GM23338 (cell line): Measurements from ENCODE around the gene MATN1. TPM values are rescaled to one million over a fixed set of nuclear protein-coding genes. Genes with fewer than 3 reads are reported as not detected.

Experiments used
- ATAC-seq: fragments of 200-7000 bp; cut with Tn5 transposase; 3 replicates; pipeline ENCODE4 v1.9.1; 2020
- DNase-seq: peaks from one replicate; pipeline ENCODE4 v3.0.0-alpha.2; 2015; ENCODE audit warnings: low spot score
- H2AFZ ChIP-seq: fragments of 200-600 bp; sonication (generic); 2 replicates; pipeline ENCODE4 v1.8.0; 2016; ENCODE audit warnings: antibody characterized with exemption, mild to moderate bottlenecking, moderate library complexity
- H3F3A ChIP-seq: fragments of 200-600 bp; sonication (generic); replicated peaks from 2 replicates; pipeline ENCODE4 v1.8.0; 2017; ENCODE audit warnings: antibody characterized with exemption, mixed run types, low read depth
- H3K27ac ChIP-seq: fragments of 200-600 bp; sonication (generic); 2 replicates; pipeline ENCODE4 v1.6.1; 2016; ENCODE audit warnings: low read depth
- H3K27me3 ChIP-seq: fragments of 200-600 bp; sonication (generic); 2 replicates; pipeline ENCODE4 v1.8.0; 2016; ENCODE audit warnings: mild to moderate bottlenecking, mixed run types, moderate library complexity; ENCODE audit not compliant: insufficient read depth
- H3K36me3 ChIP-seq: fragments of 200-600 bp; sonication (generic); 2 replicates; pipeline ENCODE4 v1.8.0; 2016; ENCODE audit warnings: mild to moderate bottlenecking; ENCODE audit not compliant: insufficient read depth
- H3K4me1 ChIP-seq: fragments of 200-600 bp; sonication (generic); 2 replicates; pipeline ENCODE4 v1.8.0; 2016; ENCODE audit warnings: mild to moderate bottlenecking, moderate library complexity; ENCODE audit not compliant: insufficient read depth
- H3K4me2 ChIP-seq: fragments of 200-600 bp; sonication (generic); 2 replicates; pipeline ENCODE4 v1.7.1; 2017; ENCODE audit warnings: mixed run types
- H3K4me3 ChIP-seq: fragments of 200-600 bp; sonication (generic); 2 replicates; pipeline ENCODE4 v1.6.1; 2016; ENCODE audit warnings: mixed run types
- H3K79me2 ChIP-seq: fragments of 200-600 bp; sonication (generic); replicated peaks from 2 replicates; pipeline ENCODE4 v1.8.0; 2017; ENCODE audit warnings: mild to moderate bottlenecking; ENCODE audit not compliant: insufficient read depth
- H3K9me2 ChIP-seq: fragments of 200-600 bp; sonication (generic); 2 replicates; pipeline ENCODE4 v1.8.0; 2017; ENCODE audit not compliant: insufficient read depth
- H4K20me1 ChIP-seq: fragments of 200-600 bp; sonication (generic); replicated peaks from 2 replicates; pipeline ENCODE4 v1.8.0; 2017; ENCODE audit warnings: mild to moderate bottlenecking; ENCODE audit not compliant: insufficient read depth
- H3K27ac Mint-ChIP-seq: 2 replicates; pipeline ENCODE4 v1.8.0; 2020; ENCODE audit warnings: inconsistent platforms, mild to moderate bottlenecking, moderate library complexity, mixed read lengths
- H3K27me3 Mint-ChIP-seq: 3 replicates; pipeline ENCODE4 v1.8.0; 2022; ENCODE audit warnings: low read depth, mild to moderate bottlenecking, moderate library complexity, mixed read lengths, inconsistent platforms; ENCODE audit not compliant: insufficient read depth, poor library complexity
- H3K36me3 Mint-ChIP-seq: 3 replicates; pipeline ENCODE4 v1.8.0; 2021; ENCODE audit warnings: low read depth, mild to moderate bottlenecking, inconsistent platforms, moderate library complexity, mixed read lengths
- H3K4me1 Mint-ChIP-seq: 3 replicates; pipeline ENCODE4 v1.8.0; 2020; ENCODE audit warnings: mild to moderate bottlenecking, inconsistent platforms, mixed read lengths
- H3K4me3 Mint-ChIP-seq: 3 replicates; pipeline ENCODE4 v1.8.0; 2021; ENCODE audit warnings: moderate library complexity, mild to moderate bottlenecking, inconsistent platforms, mixed read lengths
- H3K9me3 Mint-ChIP-seq: 3 replicates; pipeline ENCODE4 v1.8.0; 2020; ENCODE audit warnings: moderate library complexity, mild to moderate bottlenecking, inconsistent platforms, mixed read lengths
- CREB1 ChIP-seq: fragments of 250-450 bp; sonication (Bioruptor Pico); IDR thresholded peaks from 2 replicates; pipeline ENCODE4 v1.5.0; 2020; ENCODE audit warnings: low read depth, mild to moderate bottlenecking, moderate library complexity
- CTCF ChIP-seq, 2 experiments: fragments of 200-600 bp in 1 of 2; sonication (generic) in 1 of 2; conservative IDR thresholded peaks; 2 replicates each; pipeline versions ENCODE4 v1.5.1 to v1.6.1; 2016 to 2017; ENCODE audit warnings: antibody characterized with exemption in 2 of 2, low read depth in 2 of 2, mild to moderate bottlenecking in 2 of 2, moderate library complexity in 1 of 2
- EZH2 ChIP-seq: fragments of 200-600 bp; sonication (generic); IDR thresholded peaks from one replicate; pipeline ENCODE4 v1.8.0; 2017; ENCODE audit warnings: antibody characterized with exemption, mild to moderate bottlenecking, low read depth; ENCODE audit not compliant: unreplicated experiment
- EZH2phosphoT487 ChIP-seq: fragments of 200-600 bp; sonication (generic); IDR thresholded peaks from one replicate; pipeline ENCODE4 v1.8.1; 2018; ENCODE audit warnings: antibody characterized with exemption; ENCODE audit not compliant: unreplicated experiment
- JUNB ChIP-seq: IDR thresholded peaks from one replicate; pipeline ENCODE4 v1.6.1; 2016; ENCODE audit warnings: antibody characterized with exemption; ENCODE audit not compliant: unreplicated experiment
- STAT1 ChIP-seq: IDR thresholded peaks from one replicate; pipeline ENCODE4 v1.6.1; 2016; ENCODE audit warnings: antibody characterized with exemption; ENCODE audit not compliant: unreplicated experiment
- ZNF114 ChIP-seq: fragments of 250-450 bp; sonication (Bioruptor Pico); IDR thresholded peaks from 2 replicates; pipeline ENCODE4 v1.5.0; 2020; ENCODE audit warnings: mild to moderate bottlenecking, moderate library complexity
- polyA plus RNA-seq: library from polyadenylated mRNA; unstranded; fragments of >200 nt; fragmentation: Nextera tagmentation; extraction: Ambion mirVana; gene quantifications from 2 replicates; pipeline ENCODE4 v1.2.1, GENCODE V29; 2016
- total RNA-seq: library from RNA; depleted of rRNA; stranded (reverse); fragments of >200 nt; shearing (Covaris generic); gene quantifications from 2 replicates; pipeline ENCODE4 v1.2.3, GENCODE V29; 2014
- TF ChIP-seq, protein P1 (sequence below): IDR thresholded peaks from 2 replicates; pipeline ENCODE4 v1.6.1; 2016; ENCODE audit warnings: antibody characterized with exemption
- TF ChIP-seq, protein P2 (sequence below): fragments of 250-450 bp; sonication (Bioruptor Pico); IDR thresholded peaks from 2 replicates; pipeline ENCODE4 v1.5.0; 2020; ENCODE audit warnings: mild to moderate bottlenecking, moderate library complexity

The MATN1 gene
- total and polyA plus RNA-seq, 2 experiments from 2014 or later, result 0.08 to 0.31 TPM

DNA sequence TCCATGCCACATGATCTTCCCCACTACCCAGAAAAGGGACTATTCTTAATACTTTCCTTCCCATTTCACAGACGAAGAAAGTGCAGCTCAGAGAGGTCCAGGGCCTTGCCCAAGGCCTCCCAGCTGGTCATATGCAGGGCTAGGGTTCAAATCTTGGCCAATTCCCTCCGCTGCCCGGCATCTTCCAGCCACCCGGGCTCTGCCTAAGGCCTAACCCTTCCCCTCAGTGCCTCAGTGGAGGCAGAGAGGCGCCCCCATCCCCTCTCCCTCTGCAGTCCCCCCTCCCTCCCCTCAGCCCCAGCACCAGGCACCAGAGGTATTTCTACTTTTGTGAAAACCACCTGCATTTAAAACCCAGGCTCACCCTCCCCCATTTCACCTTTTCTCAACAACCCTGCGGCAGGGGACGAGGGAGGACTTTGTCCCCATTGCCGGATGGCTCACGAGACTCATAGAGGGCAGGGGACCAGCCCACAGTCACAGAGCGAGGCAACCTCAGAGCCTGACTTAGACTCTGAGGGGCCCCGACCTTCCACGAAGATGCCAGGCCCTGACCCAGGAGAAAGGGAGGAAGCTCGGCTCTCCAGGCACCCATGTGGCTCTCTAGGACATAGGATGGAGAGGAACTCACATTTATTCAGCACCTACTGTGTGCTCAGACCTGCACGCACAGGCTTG, 21.9 kb upstream of the MATN1 start (continued):
- TF ChIP-seq, protein P1, sequence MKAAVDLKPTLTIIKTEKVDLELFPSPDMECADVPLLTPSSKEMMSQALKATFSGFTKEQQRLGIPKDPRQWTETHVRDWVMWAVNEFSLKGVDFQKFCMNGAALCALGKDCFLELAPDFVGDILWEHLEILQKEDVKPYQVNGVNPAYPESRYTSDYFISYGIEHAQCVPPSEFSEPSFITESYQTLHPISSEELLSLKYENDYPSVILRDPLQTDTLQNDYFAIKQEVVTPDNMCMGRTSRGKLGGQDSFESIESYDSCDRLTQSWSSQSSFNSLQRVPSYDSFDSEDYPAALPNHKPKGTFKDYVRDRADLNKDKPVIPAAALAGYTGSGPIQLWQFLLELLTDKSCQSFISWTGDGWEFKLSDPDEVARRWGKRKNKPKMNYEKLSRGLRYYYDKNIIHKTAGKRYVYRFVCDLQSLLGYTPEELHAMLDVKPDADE, result no peak
- no peak for TF ChIP-seq EZH2phosphoT487
- TF ChIP-seq CREB1 (CRISPR knock-in tag), result no peak
- no peak for TF ChIP-seq ZNF114 (CRISPR knock-in tag)
- TF ChIP-seq STAT1, result no peak

DNA sequence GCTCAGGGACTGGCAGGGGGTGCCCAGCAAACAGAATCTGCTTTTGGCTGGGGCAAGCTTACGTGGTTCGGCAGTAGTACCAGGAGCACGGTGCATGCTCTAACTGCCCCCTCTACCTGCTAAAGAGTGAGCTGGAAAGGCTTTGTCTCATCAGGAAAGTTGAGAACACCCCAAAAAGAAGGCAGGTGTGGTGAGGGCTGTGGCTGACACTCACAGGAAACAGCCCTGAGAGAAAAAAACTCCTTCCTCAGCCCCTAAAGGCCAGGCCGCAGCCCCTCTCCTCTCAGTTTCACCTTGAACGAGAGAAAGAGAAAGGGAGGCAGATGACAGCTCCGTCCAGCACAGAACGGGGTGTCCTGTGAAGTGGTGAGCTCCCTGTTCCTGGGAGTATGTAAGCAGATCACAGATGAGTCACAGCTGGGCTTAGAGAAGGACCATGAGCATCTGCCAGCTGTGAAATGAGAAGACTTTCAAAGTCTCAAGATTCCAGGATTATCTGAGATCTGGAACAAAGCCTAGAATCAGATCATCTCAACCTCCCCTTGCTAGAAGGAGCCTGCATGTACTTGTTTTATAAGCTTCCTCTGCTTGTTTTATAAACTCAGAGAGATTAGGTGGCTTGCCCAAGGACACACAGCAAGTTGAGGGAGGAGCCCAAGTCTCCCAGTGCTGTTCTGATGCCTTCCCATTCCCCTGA, 20.8 kb upstream of the MATN1 start:
- Histone ChIP-seq H3K36me3 (no peaks in the 10 kb centered on the region), H4K20me1 (no peaks in the 10 kb centered on the region), H2AFZ (no peak overlapping the region), H3K27me3 (no peaks in the 10 kb centered on the region), H3K9me2 (no peaks in the 10 kb centered on the region), H3F3A (no peaks in the 10 kb centered on the region), H3K4me1 (no peaks in the 10 kb centered on the region), H3K4me2 (no peak overlapping the region), H3K27ac (no peak overlapping the region), H3K4me3 (no peak overlapping the region), H3K79me2 (no peaks in the 10 kb centered on the region)
- Mint-ChIP-seq H3K4me3 (no peak overlapping the region), H3K27ac (no peak overlapping the region), H3K27me3 (peaks cover 20% of the 10 kb centered on the region), H3K36me3 (no peaks in the 10 kb centered on the region), H3K4me1 (peaks cover 23% of the 10 kb centered on the region), H3K9me3 (no peaks in the 10 kb centered on the region)
- DNase-seq (no peak), ATAC-seq (no peak)
- TF ChIP-seq CREB1 (CRISPR knock-in tag) (no peak), ZNF114 (CRISPR knock-in tag) (no peak), STAT1 (no peak), CTCF (conservative IDR thresholded peaks at IDR 0.05; ENCODE audit: low read depth in 2 of 2) (no peak), JUNB (no peak), EZH2 (no peak)
- TF ChIP-seq, protein P2, sequence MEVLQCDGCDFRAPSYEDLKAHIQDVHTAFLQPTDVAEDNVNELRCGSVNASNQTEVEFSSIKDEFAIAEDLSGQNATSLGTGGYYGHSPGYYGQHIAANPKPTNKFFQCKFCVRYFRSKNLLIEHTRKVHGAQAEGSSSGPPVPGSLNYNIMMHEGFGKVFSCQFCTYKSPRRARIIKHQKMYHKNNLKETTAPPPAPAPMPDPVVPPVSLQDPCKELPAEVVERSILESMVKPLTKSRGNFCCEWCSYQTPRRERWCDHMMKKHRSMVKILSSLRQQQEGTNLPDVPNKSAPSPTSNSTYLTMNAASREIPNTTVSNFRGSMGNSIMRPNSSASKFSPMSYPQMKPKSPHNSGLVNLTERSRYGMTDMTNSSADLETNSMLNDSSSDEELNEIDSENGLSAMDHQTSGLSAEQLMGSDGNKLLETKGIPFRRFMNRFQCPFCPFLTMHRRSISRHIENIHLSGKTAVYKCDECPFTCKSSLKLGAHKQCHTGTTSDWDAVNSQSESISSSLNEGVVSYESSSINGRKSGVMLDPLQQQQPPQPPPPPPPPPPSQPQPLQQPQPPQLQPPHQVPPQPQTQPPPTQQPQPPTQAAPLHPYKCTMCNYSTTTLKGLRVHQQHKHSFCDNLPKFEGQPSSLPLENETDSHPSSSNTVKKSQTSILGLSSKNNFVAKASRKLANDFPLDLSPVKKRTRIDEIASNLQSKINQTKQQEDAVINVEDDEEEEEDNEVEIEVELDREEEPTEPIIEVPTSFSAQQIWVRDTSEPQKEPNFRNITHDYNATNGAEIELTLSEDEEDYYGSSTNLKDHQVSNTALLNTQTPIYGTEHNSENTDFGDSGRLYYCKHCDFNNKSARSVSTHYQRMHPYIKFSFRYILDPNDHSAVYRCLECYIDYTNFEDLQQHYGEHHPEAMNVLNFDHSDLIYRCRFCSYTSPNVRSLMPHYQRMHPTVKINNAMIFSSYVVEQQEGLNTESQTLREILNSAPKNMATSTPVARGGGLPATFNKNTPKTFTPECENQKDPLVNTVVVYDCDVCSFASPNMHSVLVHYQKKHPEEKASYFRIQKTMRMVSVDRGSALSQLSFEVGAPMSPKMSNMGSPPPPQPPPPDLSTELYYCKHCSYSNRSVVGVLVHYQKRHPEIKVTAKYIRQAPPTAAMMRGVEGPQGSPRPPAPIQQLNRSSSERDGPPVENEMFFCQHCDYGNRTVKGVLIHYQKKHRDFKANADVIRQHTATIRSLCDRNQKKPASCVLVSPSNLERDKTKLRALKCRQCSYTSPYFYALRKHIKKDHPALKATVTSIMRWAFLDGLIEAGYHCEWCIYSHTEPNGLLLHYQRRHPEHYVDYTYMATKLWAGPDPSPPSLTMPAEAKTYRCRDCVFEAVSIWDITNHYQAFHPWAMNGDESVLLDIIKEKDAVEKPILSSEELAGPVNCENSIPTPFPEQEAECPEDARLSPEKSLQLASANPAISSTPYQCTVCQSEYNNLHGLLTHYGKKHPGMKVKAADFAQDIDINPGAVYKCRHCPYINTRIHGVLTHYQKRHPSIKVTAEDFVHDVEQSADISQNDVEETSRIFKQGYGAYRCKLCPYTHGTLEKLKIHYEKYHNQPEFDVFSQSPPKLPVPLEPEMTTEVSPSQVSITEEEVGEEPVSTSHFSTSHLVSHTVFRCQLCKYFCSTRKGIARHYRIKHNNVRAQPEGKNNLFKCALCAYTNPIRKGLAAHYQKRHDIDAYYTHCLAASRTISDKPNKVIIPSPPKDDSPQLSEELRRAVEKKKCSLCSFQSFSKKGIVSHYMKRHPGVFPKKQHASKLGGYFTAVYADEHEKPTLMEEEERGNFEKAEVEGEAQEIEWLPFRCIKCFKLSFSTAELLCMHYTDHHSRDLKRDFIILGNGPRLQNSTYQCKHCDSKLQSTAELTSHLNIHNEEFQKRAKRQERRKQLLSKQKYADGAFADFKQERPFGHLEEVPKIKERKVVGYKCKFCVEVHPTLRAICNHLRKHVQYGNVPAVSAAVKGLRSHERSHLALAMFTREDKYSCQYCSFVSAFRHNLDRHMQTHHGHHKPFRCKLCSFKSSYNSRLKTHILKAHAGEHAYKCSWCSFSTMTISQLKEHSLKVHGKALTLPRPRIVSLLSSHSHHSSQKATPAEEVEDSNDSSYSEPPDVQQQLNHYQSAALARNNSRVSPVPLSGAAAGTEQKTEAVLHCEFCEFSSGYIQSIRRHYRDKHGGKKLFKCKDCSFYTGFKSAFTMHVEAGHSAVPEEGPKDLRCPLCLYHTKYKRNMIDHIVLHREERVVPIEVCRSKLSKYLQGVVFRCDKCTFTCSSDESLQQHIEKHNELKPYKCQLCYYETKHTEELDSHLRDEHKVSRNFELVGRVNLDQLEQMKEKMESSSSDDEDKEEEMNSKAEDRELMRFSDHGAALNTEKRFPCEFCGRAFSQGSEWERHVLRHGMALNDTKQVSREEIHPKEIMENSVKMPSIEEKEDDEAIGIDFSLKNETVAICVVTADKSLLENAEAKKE (CRISPR knock-in tag), result no peak
- TF ChIP-seq, protein P1, result no peak
